Cardiac fibroblast (primary cell): ENCODE measurements around the gene AP5M1.
A peak's percentile ranks its signal among the peaks of the same experiment; 100 is the strongest.

ENCODE experiments used
- DNase-seq, 2 donors: peaks; one replicate each; pipeline versions ENCODE4 v3.0.0 to v3.0.0-alpha.2; 2010; ENCODE audit warnings: low read depth in 2 of 2
- H3K4me3 ChIP-seq, 2 donors: replicated peaks in 1 of 2; 1 replicate in 1 of 2; 2 replicates in 1 of 2; pipeline ENCODE4 v1.5.1; 2011; ENCODE audit warnings: low read depth in 2 of 2, low read length in 2 of 2, mild to moderate bottlenecking in 2 of 2, moderate library complexity in 1 of 2
- CTCF ChIP-seq: IDR thresholded peaks from one replicate; pipeline ENCODE4 v1.5.1; 2011; ENCODE audit warnings: low read depth, mild to moderate bottlenecking, low read length, inconsistent platforms

Gene AP5M1

GRCh38 chr14:57290751-57291150 lies 22.0 kb downstream of the AP5M1 start:
- no peak for TF ChIP-seq CTCF
- no peak overlapping the region for H3K4me3 ChIP-seq
- DNase-seq, result no peak

GRCh38 chr14:57291692-57292647 lies 23.2 kb downstream of the AP5M1 start:
- no peak for DNase-seq
- no peak overlapping the region for H3K4me3 ChIP-seq
- no peak for TF ChIP-seq CTCF

- peak; percentile 33 for TF ChIP-seq CTCF
- no peak overlapping the region for H3K4me3 ChIP-seq
- peak; percentile 49 to 54 for DNase-seq
These were observed 25.4 kb downstream of the AP5M1 start for GRCh38 chr14:57293866-57294837.

- no peak for TF ChIP-seq CTCF
- no peak for DNase-seq
- no peak overlapping the region for H3K4me3 ChIP-seq
These were observed 26.5 kb downstream of the AP5M1 start for GRCh38 chr14:57295239-57295638.

- TF ChIP-seq CTCF, result no peak
- H3K4me3 ChIP-seq, result no peak overlapping the region
- DNase-seq, result no peak
These were observed 29.1 kb downstream of the AP5M1 start for GRCh38 chr14:57297852-57298251.

- H3K4me3 ChIP-seq, result no peak overlapping the region
- DNase-seq, result no peak
- no peak for TF ChIP-seq CTCF
These were observed 30.7 kb downstream of the AP5M1 start for GRCh38 chr14:57299511-57299910.
